ENCODE data around the gene DLG2. TPM values are rescaled to one million over a fixed set of nuclear protein-coding genes. Genes with fewer than 3 reads are reported as not detected.

Gene DLG2
- total and polyA plus RNA-seq, 2 donors (not counting 3 experiments of a cell fraction or from before 2014, with no cell fraction given): 0.15 to 1.1 TPM

GRCh38 chr11:83558281-83558680 is 2068.9 kb downstream of the DLG2 start:
- Histone ChIP-seq H2AFZ (ENCODE audit: low read depth, low read length) (no peak overlapping the region), H3K9me3 (replicated peaks; ENCODE audit: control insufficient read depth, insufficient read depth, low read length) (no peaks in the 10 kb centered on the region), H3K27ac (ENCODE audit: insufficient read depth, low read depth, low read length) (no peak overlapping the region), H3K36me3 (ENCODE audit: control insufficient read depth in 2 of 2, extremely low read depth in 1 of 2, insufficient read depth in 2 of 2, low read length in 2 of 2) (no peaks in the 10 kb centered on the region), H3K4me1 (ENCODE audit: control insufficient read depth, extremely low read depth, insufficient read depth, low read length) (no peaks in the 10 kb centered on the region), H3K27me3 (ENCODE audit: control insufficient read depth in 2 of 2, insufficient read depth in 2 of 2, low read length in 2 of 2) (no peaks in the 10 kb centered on the region), H3K4me3 (replicated peaks in 1 of 3; ENCODE audit: insufficient read depth in 1 of 3, low read depth in 1 of 3, low read length in 3 of 3) (no peak overlapping the region), H3K9me1 (replicated peaks; ENCODE audit: control insufficient read depth, extremely low read depth, insufficient read depth, low read length) (no peaks in the 10 kb centered on the region), H4K20me1 (replicated peaks; ENCODE audit: control insufficient read depth, extremely low read depth, insufficient read depth, low read length) (no peaks in the 10 kb centered on the region), H3K4me2 (ENCODE audit: insufficient read depth, low read length) (no peak overlapping the region), H3K79me2 (ENCODE audit: control insufficient read depth, insufficient read depth, low read length) (no peaks in the 10 kb centered on the region), H3K9ac (replicated peaks; ENCODE audit: extremely low read depth, insufficient read depth, low read length) (no peak overlapping the region)
- POLR2A ChIA-PET: no interaction called here
- dilution Hi-C loops (cut with MboI; ENCODE audit: extremely low pct_ligation_motif_present, low sequenced_read_pairs): no loop called here
- CTCF ChIA-PET: no interaction called here
- no peak for DNase-seq (ENCODE audit: low read depth, low spot score)
- intact Hi-C loops (cut with micrococcal nuclease): no loop called here
- TF ChIP-seq EZH2 (IDR thresholded peaks at IDR 0.05; ENCODE audit: borderline replicate concordance, low read depth, low read length, severe bottlenecking) (no peak), CTCF (IDR thresholded peaks at IDR 0.05; ENCODE audit: extremely low read depth in 1 of 2, insufficient read depth in 1 of 2, low read depth in 1 of 2, low read length in 2 of 2) (no peak), MAX (IDR thresholded peaks at IDR 0.05; ENCODE audit: insufficient read depth, insufficient read length) (no peak), JUN (IDR thresholded peaks at IDR 0.05; ENCODE audit: borderline replicate concordance, insufficient read depth, insufficient read length, low read depth) (no peak), FOS (IDR thresholded peaks at IDR 0.05; ENCODE audit: borderline replicate concordance, insufficient read depth, low read length) (no peak), POLR2AphosphoS5 (IDR thresholded peaks at IDR 0.05; ENCODE audit: insufficient read depth, low read depth, low read length) (no peak), POLR2A (IDR thresholded peaks at IDR 0.05; ENCODE audit: low read depth, low read length) (no peak), MYC (IDR thresholded peaks at IDR 0.05; ENCODE audit: low read depth, low read length) (no peak), GATA2 (IDR thresholded peaks at IDR 0.05; ENCODE audit: insufficient read depth, insufficient read length, low read depth, low read length) (no peak)
- no peak for FAIRE-seq
- no TSS peak for BruUV-seq (replicated peaks)
